ENCODE measurements around the gene CDKN2B-AS1.
A peak's percentile ranks its signal among the peaks of the same experiment; 100 is the strongest.

Gene CDKN2B-AS1

DNA sequence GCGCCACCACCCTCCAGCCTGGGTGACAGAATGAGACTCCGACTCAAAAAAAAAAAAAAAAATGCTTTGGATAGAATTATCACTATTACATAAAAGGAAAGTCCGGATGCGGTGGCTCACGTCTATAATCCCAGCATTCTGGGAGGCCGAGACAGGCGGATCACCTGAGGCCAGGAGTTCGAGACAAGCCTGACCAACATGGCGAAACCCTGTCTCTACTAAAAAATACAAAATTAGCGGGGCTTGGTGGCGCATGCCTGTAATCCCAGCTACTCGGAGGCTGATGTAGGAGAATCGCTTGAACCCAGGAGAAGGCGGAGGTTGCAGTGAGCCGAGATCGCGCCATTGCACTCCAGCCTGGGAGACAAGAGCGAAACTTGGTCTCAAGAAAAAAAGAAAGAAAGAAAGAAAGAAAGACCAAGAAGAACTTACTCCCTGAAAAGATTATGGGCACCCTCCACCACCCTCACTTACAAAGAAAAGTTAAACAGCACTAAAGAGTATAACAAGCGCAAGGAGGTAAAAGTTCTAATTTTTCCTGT is 18.2 kb upstream of the CDKN2B-AS1 start:
- no peak for DNase-seq
- intact Hi-C loops (cut with DNase I) = no loop called here

DNA sequence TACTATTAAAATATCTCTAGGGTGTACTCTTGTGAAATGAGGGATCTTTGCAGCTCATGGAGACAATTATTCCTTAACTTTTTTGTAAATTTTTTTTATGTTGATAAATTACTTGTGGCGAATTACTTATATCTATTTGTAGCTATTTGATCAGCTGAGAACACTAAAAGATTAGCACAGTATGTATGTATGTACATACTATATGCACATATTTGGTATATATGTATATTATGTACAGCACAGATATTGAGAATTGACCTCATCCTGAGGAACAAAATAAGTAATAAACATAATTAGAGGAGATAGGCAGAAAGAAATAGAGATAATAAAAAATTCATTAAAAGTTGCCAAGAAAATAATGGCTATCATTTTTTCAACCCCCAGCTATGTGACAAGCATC is 12.2 kb upstream of the CDKN2B-AS1 start:
- intact Hi-C loops (cut with DNase I) = no loop called here
- no peak for DNase-seq

DNA sequence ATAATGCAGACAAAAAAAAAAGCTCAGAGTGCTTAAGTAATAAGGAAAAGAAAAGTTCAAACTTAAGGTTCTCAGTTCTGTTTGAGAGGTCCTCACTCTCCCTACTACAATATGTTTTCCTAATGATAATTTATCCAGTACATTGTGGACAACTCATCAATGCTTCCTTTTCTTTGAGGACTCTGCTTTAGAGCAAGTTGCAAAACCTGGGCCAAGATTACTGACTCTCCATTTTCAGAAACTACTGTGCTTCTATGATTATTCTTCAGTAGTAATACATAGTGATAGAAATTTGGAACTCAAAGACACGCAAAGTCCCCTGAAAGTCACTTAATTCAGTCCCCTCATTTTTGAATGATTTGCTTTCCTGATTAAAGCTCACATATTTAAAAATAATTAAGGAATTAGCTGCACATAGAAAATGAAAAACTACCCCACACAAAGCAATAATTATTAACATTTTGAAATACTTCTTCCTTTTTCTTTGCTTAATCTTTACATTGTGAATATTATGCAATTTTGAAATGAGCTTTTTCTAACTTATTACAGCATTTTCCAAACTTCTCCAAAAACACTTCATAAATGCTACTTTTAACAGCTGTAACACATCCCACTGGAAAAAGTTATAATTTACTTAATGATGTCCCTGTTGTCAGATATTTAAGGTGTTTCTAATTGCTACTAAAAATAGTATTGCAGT is 11.6 kb upstream of the CDKN2B-AS1 start:
- DNase-seq = no peak
- intact Hi-C loops (cut with DNase I) = no loop called here

DNA sequence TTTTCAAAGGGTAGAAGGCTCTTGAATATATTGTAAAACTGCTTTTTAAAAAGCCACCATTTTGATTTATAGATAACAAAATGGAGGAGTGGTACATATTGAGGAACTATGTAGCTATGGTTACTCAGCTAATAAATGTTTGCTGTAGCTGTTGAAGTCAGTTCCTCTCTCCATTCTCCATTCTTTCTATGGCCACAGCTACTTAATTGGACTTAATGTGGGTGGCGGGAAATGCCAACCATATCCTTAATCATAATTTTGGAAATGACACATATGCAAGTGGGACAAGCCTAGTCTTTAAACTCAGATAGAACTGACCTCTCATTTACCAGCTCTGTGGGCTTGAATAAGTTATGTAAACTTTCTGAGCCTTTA is 11.0 kb upstream of the CDKN2B-AS1 start:
- no peak for DNase-seq
- intact Hi-C loops (cut with DNase I) = no loop called here

DNA sequence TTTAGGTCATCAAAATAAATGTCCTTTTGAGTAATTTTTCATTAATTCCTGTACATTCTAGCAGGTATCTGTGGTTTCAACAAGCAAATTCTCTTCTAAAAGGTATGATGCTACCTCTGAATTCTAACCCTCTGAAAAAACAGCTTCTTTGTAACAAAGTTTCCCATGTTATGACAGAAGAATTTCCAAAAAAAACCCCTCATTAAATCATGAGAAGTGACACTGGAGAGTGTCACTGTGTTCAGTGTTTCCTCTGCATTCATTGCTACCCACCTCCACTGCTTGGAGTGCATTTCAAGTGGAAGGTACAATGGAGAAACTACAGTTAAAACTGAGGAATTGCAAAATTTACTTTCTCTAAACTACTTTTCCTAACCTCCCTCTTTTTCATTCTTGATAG is 10.5 kb upstream of the CDKN2B-AS1 start:
- intact Hi-C loops (cut with DNase I) = no loop called here
- DNase-seq = no peak

DNA sequence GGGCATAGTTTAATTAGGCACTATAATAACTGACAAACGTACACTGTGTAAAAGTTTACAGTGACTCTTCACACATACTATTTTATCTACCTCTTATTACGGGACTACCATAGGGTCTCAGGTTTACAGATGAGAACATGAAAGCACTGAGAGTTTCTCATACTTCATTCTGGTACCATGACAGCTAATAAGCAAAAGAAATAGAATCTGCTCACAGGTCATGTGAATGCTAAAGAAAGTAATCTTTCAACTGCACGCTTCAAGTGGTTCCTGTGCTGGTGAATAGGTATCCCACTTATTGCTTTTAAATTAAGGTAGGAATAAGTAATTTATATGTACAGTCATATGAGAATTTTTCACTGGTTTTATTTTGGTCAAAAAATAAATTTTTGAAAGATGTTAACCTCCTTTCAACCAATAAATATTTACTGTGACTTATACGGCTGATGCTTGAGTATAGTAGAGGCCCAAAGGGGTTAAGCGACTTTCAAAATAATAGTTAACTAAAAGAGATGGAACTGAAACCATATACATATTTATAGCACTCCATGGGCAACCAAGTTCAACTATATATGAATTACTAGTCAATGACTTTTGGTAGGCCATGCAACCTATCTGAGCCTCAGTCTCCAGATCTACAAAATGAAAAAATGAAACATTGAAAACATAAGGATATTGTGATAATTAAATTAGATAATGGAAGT is 8.5 kb upstream of the CDKN2B-AS1 start:
- DNase-seq = no peak
- intact Hi-C loops (cut with DNase I) = no loop called here

DNA sequence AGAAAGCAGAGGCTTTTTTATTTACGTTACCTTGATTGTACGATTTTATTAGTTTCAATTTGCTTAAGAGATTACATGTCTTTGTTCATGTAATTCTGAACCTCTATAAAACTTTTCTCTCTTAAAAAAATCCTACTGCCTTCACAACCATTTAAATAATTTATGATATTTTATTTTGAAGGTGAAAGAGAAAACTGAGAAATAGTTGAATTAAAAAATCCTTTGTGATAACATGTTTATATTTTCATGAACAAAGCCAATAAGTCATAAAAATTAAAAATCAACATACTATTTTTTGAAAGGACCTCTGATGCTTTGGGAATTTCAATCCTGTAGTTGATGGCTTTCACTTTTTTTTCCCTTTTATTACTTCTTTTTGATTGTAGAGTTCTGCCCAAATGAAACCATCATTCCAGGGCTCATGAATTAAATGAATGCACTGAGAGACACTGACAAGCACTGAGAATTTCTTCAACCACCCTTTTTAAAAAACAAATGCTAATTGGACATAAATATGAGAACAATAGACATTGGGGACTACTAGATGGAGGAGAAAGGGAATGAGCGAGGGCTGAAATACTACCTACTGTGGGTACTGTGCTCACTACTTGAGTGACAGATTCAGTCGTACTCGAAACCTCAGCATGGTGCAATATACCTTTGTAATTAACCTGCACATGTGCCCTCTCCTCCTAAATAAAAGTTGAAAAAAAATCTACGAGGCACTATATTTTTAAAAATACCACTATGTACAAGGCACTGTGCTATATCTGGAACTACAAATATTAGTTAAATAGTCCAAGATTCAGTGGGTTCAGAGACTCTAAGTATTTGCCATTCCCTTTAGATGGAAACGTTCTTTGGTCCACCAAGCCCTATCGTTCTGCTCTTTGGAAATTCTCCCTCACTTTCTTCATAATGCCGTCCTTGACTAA is 6.3 kb upstream of the CDKN2B-AS1 start:
- intact Hi-C loops (cut with DNase I) = no loop called here
- DNase-seq = no peak

DNA sequence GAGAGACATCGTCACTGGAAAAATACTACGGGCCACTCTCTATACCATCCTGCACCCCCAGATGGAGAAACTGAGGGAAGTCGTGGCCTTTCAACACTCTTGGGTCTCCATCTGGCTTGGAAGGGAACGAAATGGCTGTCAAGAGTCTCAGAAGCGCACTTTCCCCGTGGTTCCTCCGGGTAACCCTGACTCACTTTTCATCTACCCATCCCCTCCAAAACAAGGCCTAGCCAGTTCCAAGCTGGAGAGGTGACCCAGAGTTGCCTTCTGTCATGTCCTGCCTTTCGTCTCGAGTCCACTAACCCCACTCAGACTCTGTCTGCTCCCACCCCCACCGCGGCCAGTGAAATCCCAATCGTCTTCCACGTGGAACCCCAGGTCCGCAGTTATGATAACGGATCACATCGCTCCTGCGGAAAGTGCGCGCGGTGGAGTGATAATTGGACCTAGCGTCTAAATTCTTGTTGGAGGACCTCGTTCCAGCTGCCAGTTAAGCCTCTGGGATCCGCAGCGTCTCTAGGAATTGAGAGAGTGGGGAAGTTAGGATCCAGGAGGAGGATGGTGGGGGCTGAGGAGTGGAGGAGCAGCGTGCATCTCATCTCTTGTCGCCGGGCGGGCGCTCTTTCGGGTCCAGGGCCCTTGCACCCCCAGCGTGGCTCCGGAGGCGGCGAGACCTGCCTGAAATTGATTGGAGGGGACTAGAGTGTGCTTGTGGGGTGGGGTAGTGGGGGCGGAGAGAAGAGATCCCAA is 5.0 kb upstream of the CDKN2B-AS1 start:
- DNase-seq = no peak
- intact Hi-C loops (cut with DNase I) = loop anchor here (10.0 kb wide), 1 partner anchor 175 kb away; no protein-coding TSS in a partner anchor

DNA sequence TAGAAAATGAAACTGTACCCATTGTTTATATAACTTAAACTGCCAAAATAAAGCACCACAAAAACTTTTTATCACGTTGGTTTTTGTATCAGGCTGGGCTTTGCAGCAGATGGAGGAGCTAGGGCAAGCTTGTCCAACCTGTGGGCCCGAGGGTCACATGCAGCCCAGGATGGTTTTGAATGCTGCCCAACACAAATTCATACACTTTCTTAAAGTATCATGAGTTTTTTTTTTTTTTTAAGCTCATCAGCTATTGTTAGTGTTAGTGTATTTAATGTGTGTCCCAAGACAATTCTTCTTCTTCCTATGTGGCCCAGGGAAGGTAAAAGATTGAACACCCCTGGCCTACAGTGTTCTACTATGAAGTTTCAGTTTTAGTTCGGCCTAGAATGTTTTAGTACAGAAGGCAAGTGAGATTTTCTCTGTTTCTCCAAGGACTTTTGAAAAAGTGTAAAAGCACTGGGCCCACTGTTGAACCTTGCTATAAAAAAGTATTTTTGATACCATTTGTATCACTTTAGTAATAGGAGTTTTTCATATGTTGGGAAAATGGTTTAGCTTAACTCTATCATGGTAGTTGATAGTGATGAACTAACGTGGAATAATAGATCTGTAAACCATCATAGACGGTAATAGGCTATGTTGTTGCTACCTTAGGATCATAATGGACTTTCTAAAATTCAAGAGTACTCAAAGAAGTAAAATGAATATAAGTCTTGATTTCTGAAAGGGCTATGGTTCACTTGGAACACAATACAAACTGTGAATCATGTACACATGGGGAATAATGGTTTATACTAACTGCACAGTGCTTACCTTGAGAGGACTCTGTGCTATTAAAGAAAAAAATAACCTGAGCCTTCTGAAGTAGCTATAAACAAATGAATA is 3.3 kb upstream of the CDKN2B-AS1 start:
- intact Hi-C loops (cut with DNase I) = loop anchor here (10.0 kb wide), 1 partner anchor 177 kb away; no protein-coding TSS in a partner anchor

DNA sequence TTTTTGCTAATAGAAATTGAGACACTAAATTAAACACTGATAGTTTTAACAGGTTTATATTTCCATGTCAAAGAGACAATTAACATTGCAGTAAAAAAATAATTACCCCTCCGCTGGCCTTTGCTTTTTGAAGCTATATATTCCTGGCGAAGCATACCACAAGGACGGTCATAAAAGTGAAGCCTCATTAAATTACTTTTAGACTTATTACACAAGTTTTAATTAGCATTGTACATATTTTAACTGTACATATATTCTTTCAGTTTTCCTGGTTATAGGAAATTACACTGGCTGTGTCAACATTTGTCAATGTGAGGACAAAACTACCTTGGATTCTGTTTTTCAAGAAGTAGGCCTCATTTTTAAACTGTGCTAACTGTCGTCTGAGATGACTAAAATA is 1.6 kb upstream of the CDKN2B-AS1 start:
- intact Hi-C loops (cut with DNase I) = loop anchor here (10.0 kb wide), 1 partner anchor 178 kb away; no protein-coding TSS in a partner anchor

More for the DNA sequence above, 3.3 kb upstream of the CDKN2B-AS1 start:
- DNase-seq = no peak

DNA sequence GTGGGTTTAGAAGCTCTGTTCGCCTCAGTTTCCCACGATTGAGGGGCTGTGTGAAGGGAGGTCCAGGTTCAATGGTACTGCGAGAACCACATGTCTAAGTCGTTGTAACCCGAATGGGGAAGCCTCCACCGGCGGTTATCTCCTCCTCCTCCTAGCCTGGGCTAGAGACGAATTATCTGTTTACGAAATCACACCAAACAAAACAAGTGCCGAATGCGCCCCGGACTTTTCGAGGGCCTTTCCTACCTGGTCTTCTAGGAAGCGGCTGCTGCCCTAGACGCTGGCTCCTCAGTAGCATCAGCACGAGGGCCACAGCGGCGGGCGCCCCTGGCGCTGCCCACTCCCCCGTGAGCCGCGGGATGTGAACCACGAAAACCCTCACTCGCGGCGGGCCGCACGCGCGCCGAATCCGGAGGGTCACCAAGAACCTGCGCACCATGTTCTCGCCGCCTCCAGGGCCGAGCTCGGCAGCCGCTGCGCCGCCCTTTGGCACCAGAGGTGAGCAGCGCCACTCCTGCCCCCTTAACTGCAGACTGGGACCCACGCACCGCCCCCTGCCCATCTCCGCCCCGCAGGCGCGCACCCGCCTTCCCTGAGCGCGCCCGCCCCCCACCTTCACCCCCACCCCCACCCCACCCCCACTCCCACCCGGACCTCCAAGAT is 567 bp upstream of the CDKN2B-AS1 start, which contains the start of gene CDKN2A:
CDKN2A (minus strand) TSS at position 500 of the 663 bp plus-strand sequence.
- peak in 29 of 42 donors; percentile 20 to 70 (median 41) for DNase-seq
- intact Hi-C loops (cut with DNase I) = loop anchor here (2.0 to 10.0 kb wide), 2 partner anchors 15 to 179 kb away; partner anchors contain the start of gene CDKN2B

More for the DNA sequence above, 1.6 kb upstream of the CDKN2B-AS1 start:
- DNase-seq = no peak

DNA sequence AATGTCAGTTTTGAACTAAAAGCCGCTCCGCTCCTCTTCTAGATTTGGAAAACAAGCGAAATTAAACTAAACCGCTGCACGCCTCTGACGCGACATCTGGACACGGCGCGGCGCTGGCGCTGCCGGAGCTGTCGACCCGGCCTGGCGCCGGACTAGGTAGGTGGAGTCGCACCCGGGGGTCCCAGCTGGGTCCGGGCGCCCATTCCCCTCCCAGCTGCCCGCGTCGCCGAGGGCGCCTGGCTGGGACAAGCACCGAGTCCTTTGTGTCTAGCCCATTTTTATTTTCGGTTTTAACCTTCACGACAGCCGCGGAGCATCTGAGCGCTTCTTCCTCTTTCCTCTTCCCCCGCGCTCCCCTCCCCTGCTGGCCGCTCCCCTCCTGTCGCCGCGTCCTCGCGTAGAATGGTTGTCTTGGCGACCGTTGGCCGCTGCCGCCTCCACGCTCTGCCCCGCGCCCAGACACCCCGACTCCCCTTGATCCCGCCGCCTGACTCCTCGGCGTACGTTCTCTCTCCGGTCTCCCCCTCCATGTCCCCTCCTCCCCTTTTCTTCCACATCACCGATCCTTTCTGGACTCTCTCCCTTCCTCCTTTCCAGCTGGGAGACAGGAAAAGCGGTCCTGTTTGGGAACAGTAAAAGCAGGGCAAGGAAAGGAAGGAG is 545 bp downstream of the CDKN2B-AS1 start:
- intact Hi-C loops (cut with DNase I) = loop anchor here (2.0 to 10.0 kb wide), 2 partner anchors 14 to 180 kb away; partner anchors contain the start of gene CDKN2B
- DNase-seq = peak in 39 of 42 donors; percentile 31 to 83 (median 62)

DNA sequence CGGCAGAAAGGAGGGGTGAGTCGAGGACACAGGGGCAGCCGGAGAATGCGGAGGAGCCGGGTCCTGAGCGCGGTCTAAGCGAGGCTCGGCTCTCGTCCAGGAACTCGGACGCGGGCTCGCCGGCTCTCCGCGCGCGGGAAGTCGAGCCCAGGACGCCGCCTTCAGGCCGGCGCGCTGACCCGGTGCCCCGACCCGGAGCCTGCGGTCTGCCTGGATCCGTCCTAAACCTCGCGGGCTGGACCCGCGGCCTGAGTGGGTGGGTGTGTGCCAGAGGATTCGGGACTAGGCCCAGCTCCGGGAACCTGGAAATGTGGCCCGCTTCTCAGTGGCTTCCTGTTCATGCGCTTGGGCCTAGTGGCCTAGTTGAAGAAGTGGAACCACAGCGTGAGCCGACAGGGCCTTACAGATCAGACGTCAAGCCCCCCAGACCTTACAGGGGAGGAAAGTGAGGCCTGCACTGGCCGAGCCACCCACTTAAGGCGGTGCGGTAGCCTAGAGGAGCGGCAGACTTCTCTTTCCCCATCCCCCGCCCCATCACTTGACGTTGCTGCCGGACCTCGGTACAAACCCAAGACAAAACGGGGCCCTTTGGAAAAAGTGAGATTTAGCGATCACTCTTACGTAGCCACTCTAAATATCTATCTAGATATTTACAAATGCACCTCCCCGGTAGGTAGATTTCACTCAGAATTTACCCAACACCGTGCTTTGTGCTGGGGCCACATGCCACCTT is 1.2 kb downstream of the CDKN2B-AS1 start:
- intact Hi-C loops (cut with DNase I) = loop anchor here (2.0 to 10.0 kb wide), 2 partner anchors 13 to 181 kb away; partner anchors contain the start of gene CDKN2B

DNA sequence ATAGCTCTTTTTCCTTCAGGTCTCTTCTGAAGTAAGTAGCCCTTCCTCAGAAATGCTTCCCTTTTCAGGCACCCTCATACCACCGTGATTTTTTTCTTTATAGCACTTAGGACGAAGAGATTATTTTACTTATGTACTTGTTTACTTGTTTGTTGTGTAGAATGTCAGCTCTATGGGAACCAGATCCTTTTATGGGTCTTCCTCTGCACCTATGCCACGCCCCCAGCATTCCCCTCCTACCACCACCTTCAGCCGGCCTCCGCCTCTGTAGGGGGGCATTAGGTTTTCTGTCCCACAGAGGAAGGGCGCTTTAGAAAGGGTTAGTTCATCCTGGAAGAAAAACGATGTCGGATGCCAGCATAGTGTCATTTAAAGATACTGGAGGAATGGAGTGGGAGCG is 1.8 kb downstream of the CDKN2B-AS1 start:
- DNase-seq = no peak
- intact Hi-C loops (cut with DNase I) = loop anchor here (10.0 kb wide), 1 partner anchor 182 kb away; no protein-coding TSS in a partner anchor

More for the DNA sequence above, 1.2 kb downstream of the CDKN2B-AS1 start:
- peak in 34 of 42 donors; percentile 19 to 81 (median 51) for DNase-seq

DNA sequence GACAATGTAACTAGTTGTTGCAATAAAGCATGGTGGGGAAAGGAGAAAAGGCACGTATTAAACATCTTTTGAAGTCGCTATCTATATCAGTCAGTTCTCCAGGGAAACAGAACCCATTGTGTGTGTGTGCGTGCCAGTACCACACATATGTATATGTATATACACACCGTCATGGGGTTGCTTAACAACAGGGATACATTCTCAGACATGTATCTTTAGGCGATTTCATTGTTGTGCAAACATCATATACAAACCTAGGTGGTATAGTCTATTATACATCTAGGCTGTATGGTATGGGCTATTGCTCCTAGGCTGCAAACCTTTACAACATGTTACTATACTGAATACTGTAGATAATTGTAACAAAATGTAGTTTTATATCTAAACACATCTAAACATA is 2.3 kb downstream of the CDKN2B-AS1 start:
- DNase-seq = no peak
- intact Hi-C loops (cut with DNase I) = loop anchor here (10.0 kb wide), 1 partner anchor 182 kb away; no protein-coding TSS in a partner anchor

All from head of caudate nucleus (tissue), 42 donors.